HL-60 (cell line): Measurements from ENCODE around the gene HIPK2.

Experiments
- DNase-seq, 2 experiments: peaks; one replicate each; pipeline ENCODE4 v3.0.0-alpha.2; 2010 to 2020; ENCODE audit warnings: low read depth in 1 of 2, low spot score in 1 of 2
- H3K27ac ChIP-seq: fragments of 250-450 bp; sonication (Bioruptor Pico); replicated peaks from 2 replicates; pipeline ENCODE4 v1.5.1; 2020; ENCODE audit warnings: mild to moderate bottlenecking, moderate library complexity
- H3K27me3 ChIP-seq: fragments of 250-450 bp; sonication (Bioruptor Pico); 2 replicates; pipeline ENCODE4 v1.5.1; 2021; ENCODE audit warnings: mild to moderate bottlenecking, moderate library complexity; ENCODE audit not compliant: insufficient read depth, poor library complexity, severe bottlenecking
- H3K4me3 ChIP-seq: replicated peaks from 2 replicates; pipeline ENCODE4 v1.5.1; 2011; ENCODE audit warnings: mild to moderate bottlenecking, control low read depth, low read length; ENCODE audit not compliant: insufficient read depth
- GABPA ChIP-seq: IDR thresholded peaks from 2 replicates; pipeline ENCODE4 v1.6.1; 2012; ENCODE audit warnings: low read depth
- POLR2AphosphoS5 ChIP-seq: IDR thresholded peaks from 2 replicates; pipeline ENCODE4 v1.6.1; 2012; ENCODE audit warnings: low read depth
- SPI1 ChIP-seq: IDR thresholded peaks from 2 replicates; pipeline ENCODE4 v1.6.1; 2012; ENCODE audit warnings: low read depth, mild to moderate bottlenecking, borderline replicate concordance
- TF ChIP-seq, protein P1 (sequence below): IDR thresholded peaks from 2 replicates; pipeline ENCODE4 v1.6.1; 2012; ENCODE audit warnings: low read depth; ENCODE audit not compliant: insufficient replicate concordance
- TF ChIP-seq, protein P2 (sequence below): IDR thresholded peaks from one replicate; pipeline ENCODE4 v1.5.1; 2011; ENCODE audit warnings: low read length, control low read depth, inconsistent platforms; ENCODE audit not compliant: insufficient read depth

HIPK2 gene

DNA sequence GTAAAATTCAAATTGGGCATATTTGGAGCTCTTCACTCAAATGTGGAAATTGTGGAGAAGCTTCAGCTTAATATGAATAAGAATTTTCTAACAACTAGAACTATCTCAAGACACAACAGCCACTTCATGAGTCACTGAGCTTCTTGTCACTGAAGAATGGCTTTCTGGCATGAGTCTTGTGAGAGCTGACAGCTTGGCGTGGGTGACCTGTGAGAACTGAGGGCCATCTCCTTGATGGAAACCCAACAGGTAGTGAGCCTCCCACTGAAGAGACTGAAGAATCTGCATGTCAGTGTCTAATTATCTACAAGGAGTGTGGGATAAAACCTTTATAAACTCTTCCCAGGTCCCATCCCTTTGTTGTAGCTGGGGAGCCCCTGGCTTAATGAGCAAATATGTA lies 188.3 kb downstream of the HIPK2 start:
- H3K27ac ChIP-seq: no peak overlapping the region
- no peak for DNase-seq
- TF ChIP-seq, protein P1, sequence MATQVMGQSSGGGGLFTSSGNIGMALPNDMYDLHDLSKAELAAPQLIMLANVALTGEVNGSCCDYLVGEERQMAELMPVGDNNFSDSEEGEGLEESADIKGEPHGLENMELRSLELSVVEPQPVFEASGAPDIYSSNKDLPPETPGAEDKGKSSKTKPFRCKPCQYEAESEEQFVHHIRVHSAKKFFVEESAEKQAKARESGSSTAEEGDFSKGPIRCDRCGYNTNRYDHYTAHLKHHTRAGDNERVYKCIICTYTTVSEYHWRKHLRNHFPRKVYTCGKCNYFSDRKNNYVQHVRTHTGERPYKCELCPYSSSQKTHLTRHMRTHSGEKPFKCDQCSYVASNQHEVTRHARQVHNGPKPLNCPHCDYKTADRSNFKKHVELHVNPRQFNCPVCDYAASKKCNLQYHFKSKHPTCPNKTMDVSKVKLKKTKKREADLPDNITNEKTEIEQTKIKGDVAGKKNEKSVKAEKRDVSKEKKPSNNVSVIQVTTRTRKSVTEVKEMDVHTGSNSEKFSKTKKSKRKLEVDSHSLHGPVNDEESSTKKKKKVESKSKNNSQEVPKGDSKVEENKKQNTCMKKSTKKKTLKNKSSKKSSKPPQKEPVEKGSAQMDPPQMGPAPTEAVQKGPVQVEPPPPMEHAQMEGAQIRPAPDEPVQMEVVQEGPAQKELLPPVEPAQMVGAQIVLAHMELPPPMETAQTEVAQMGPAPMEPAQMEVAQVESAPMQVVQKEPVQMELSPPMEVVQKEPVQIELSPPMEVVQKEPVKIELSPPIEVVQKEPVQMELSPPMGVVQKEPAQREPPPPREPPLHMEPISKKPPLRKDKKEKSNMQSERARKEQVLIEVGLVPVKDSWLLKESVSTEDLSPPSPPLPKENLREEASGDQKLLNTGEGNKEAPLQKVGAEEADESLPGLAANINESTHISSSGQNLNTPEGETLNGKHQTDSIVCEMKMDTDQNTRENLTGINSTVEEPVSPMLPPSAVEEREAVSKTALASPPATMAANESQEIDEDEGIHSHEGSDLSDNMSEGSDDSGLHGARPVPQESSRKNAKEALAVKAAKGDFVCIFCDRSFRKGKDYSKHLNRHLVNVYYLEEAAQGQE: no peak
- TF ChIP-seq POLR2AphosphoS5: no peak

DNA sequence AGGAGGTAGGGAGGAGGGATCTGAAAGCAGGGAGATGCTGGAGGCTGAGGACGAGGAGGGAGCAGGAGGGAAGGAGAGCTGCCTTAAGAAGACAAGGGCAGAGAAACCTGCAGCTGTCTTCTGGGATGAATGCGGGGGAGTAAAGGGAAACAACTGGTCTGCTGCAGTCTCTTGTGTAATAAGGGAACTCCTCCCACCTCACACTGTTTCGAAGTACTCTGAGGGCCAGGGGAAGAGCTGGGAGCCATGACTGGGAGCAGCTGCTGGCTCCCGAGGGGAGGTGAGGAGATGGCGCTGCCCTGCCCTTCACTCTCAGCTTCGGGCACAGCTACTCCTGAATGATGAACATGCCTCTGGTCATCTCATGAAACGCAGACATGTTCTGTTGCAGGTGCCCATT lies 189.2 kb downstream of the HIPK2 start:
- Histone ChIP-seq H3K27me3 (no peaks in the 10 kb centered on the region), H3K4me3 (no peak overlapping the region), H3K27ac (no peak overlapping the region)
- peak; percentile 79 to 87 for DNase-seq
- TF ChIP-seq, protein P1: no peak
- TF ChIP-seq GABPA (no peak), SPI1 (peak; percentile 37; the same call in 1 of the 2 replicates), POLR2AphosphoS5 (peak; percentile 88)
- TF ChIP-seq, protein P2, sequence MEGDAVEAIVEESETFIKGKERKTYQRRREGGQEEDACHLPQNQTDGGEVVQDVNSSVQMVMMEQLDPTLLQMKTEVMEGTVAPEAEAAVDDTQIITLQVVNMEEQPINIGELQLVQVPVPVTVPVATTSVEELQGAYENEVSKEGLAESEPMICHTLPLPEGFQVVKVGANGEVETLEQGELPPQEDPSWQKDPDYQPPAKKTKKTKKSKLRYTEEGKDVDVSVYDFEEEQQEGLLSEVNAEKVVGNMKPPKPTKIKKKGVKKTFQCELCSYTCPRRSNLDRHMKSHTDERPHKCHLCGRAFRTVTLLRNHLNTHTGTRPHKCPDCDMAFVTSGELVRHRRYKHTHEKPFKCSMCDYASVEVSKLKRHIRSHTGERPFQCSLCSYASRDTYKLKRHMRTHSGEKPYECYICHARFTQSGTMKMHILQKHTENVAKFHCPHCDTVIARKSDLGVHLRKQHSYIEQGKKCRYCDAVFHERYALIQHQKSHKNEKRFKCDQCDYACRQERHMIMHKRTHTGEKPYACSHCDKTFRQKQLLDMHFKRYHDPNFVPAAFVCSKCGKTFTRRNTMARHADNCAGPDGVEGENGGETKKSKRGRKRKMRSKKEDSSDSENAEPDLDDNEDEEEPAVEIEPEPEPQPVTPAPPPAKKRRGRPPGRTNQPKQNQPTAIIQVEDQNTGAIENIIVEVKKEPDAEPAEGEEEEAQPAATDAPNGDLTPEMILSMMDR: no peak

More for the DNA sequence above, 188.3 kb downstream of the HIPK2 start:
- H3K4me3 ChIP-seq: no peak overlapping the region
- H3K27me3 ChIP-seq: no peaks in the 10 kb centered on the region

DNA sequence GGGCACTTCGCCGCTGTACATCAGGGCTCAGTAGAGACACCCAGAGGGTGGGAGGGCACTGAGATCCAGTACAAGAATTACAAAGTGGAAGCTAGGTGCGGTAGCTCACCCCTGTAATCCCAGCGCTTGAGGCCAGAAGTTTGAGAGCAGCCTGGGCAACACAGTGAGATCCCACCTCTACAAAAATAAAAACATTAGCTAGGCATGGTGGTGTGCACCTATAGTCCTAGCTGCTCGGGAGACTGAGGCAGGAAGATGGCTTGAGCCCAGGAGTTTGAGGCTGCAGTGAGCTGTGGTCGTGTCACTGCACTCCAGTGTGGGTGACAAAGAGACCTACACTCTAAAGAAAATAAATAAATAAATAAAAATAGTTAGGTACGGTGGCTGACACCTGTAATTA lies 190.3 kb downstream of the HIPK2 start:
- no peak for TF ChIP-seq SPI1
- TF ChIP-seq, protein P1: no peak
- DNase-seq: no peak
- no peaks in the 10 kb centered on the region for H3K27me3 ChIP-seq
- H3K27ac ChIP-seq: no peak overlapping the region
- H3K4me3 ChIP-seq: no peak overlapping the region

DNA sequence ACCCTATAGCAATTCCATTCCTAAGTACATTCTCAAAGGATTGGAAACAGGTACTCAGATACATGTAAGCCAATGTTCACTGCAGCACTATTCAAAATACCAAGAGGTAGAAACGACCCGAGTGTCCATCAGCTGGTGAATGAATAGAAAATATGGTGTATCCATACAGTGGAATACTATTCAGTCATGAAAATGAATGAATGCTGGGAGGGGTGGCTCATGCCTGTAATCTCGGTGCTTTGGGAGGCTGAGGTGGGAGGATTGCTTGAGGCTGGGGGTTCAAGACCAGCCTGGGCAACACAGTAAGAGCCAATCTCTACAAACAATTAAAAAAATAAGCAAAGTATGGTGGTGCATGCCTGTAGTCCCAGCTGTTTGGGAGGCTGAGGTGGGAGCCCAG lies 191.5 kb downstream of the HIPK2 start:
- TF ChIP-seq POLR2AphosphoS5 (no peak), SPI1 (no peak), GABPA (no peak)
- TF ChIP-seq, protein P1: no peak
- TF ChIP-seq, protein P2: no peak
- Histone ChIP-seq H3K27me3 (no peaks in the 10 kb centered on the region), H3K27ac (no peak overlapping the region), H3K4me3 (no peak overlapping the region)
- no peak for DNase-seq
